Posterior cingulate gyrus (tissue), 11 donors: ENCODE data around the gene PKDREJ.

Experiments used
- DNase-seq, 10 donors: peaks; one replicate each; pipeline versions ENCODE4 v3.0.0 to v3.0.0-alpha.2; 2020 to 2021; ENCODE audit warnings: mixed read lengths in 3 of 10
- intact Hi-C: fragments of 100-400 bp; cut with DNase I; formaldehyde crosslinking; loops from one replicate; pipeline ENCODE4 v1.15.1; 2023

Gene PKDREJ

DNA sequence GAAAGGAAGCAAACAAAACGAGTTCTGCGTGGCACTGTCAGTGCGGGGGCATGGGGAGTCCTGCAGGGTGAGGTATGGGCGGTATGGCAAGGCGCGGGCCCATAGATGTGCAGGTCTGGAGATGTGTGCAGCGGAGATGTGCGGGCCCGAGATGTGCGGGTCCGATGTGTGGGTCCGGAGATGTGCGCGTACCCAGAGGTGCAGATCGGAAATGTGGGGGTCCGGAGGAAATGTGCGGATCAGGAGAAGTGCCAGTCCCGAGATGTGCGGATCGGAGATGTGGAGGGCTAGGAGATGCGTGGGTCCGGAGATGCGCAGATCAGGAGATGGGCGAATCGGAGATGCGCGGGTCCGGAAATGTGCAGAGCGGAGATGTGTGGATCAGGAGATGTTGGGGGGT is 49.0 kb downstream of the PKDREJ start:
- intact Hi-C loops: no loop called here
- DNase-seq: peak in 1 of 10 donors; percentile 76

DNA sequence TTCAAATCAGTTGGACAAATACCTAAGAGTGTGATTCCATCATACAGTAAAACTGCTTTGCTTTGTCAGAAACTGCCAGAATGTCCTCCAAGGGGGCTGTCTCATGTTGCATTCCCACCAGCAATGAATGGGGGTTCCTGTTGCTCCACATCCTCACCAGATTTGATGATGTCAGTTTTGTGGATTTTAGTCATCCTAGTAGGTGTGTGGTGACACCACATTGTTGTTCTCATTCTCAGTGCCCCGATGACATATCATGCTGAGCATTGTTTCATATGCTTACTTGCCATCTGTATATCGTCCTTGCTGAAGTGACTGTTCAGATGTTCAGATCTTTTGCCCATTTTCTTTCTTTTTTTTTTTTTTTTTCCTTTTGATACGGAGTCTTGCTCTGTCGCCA is 50.1 kb downstream of the PKDREJ start:
- DNase-seq: no peak
- intact Hi-C loops: no loop called here

DNA sequence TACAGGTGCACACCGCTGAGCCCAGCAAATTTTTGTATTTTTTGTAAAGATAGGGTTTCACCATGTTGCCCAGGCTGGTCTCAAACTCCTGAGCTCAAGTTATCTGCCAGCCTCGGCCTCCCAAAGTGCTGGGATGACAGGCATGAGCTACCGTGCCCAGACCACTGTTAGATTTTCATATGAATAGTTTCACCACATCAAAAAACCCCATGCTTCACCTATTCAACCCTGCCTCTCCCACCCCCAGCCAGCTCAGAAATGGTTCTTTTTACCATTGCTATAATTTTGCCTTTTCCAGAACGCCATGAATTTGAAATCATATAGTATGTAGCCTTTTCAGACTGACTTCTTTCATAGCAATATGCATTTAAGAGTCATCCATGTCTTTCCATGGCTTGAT is 50.9 kb downstream of the PKDREJ start:
- intact Hi-C loops: no loop called here
- DNase-seq: peak in 1 of 10 donors; percentile 31

DNA sequence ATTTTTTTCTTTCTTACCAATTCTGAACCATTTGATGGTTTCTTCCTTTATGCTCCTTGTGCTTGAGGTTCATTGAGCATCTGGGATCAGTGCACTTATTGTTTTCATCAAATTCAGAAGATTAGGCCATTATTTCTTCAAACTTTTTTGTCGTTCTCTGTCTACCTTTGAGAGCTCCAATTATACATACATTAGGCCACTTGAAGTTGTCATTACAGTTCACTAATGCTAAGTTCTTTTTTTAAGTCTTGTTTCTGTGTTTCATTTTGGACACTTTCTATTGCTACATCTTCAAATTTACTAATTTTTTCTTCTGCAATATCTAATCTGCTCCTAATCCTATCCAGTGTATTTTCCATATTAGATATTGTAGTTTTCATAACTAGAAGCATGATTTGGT is 53.9 kb downstream of the PKDREJ start:
- intact Hi-C loops: no loop called here
- DNase-seq: no peak
